ENCODE results near the gene EEF1AKMT2. TPM values are rescaled to one million over a fixed set of nuclear protein-coding genes. Genes with fewer than 3 reads are reported as not detected.

EEF1AKMT2 gene
- total RNA-seq, 1 experiment from 2014 or later = 21.6 TPM

DNA sequence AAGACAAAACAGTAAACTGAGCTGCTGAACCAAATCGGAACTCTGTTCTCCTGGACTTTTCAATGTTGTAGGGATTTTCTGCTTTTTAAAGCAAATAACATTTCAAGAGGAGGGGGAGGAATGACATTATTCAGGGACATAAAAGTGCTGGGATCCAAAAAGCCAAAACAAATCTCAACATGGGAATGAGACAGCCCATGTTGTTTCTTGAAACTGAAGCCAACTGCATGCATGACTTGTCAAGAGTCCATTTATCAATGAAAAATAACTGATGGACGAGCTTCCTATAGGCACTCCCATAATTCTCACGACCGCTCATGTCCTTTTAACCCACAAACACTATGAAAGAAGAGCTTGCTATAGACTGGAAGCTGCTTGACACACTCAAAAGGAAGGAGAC, 75.3 kb downstream of the EEF1AKMT2 start (continued):
- TF ChIP-seq, protein P1, sequence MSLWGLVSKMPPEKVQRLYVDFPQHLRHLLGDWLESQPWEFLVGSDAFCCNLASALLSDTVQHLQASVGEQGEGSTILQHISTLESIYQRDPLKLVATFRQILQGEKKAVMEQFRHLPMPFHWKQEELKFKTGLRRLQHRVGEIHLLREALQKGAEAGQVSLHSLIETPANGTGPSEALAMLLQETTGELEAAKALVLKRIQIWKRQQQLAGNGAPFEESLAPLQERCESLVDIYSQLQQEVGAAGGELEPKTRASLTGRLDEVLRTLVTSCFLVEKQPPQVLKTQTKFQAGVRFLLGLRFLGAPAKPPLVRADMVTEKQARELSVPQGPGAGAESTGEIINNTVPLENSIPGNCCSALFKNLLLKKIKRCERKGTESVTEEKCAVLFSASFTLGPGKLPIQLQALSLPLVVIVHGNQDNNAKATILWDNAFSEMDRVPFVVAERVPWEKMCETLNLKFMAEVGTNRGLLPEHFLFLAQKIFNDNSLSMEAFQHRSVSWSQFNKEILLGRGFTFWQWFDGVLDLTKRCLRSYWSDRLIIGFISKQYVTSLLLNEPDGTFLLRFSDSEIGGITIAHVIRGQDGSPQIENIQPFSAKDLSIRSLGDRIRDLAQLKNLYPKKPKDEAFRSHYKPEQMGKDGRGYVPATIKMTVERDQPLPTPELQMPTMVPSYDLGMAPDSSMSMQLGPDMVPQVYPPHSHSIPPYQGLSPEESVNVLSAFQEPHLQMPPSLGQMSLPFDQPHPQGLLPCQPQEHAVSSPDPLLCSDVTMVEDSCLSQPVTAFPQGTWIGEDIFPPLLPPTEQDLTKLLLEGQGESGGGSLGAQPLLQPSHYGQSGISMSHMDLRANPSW (CRISPR knock-in tag; conservative IDR thresholded peaks at IDR 0.05; ENCODE audit: low read depth) = no peak
- TF ChIP-seq, protein P2, sequence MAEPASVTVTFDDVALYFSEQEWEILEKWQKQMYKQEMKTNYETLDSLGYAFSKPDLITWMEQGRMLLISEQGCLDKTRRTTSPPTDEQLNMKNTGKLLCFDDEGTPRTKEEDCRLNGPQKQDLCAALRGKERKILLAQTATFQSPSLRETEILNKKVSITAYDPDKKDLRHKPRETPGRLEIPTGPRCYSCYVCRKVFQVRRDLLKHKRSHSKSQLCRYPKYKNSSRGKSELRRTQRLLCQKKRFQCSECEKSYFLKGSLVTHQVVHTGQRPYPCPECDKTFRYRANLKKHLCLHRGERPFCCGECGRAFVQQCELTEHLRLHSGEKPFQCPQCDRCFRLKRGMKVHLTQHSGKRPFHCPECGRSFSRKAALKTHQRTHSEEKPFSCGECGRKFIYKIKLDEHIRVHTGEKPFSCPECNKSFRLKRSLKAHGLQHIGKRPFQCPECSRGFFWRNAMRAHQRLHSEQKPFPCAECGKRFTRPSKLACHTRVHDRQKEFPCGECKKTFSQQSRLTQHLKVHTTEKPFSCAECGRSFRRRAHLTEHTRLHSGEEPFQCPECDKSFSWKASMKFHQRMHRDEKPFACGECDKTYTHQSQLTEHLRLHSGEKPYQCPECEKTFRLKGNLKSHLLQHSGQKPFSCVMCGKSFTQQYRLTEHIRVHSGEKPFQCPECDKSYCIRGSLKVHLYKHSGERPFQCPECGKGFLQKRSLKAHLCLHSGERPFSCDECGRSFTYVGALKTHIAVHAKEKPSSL (CRISPR knock-in tag; conservative IDR thresholded peaks at IDR 0.05) = no peak

DNA sequence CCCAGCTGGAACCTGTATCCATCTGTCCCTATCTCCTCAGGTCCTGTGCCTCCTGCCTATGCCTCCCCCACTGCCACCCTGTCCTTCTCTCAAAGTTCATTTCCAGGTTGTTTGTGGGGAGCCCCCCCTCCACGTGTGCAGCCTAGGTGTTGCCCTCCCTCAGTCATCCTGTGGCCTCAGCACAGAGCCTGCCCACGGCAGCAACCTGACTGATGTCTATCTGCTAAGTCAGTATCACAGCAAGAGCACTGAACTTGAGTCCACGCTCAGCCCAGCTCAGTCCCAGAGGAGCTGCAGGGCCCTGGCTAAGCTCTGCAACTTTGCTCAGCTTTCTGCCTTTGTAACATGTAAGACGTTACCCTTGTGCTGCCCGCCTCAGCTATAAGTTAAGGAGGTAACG, 76.2 kb downstream of the EEF1AKMT2 start:
- no peak for TF ChIP-seq ZNF138 (CRISPR knock-in tag; conservative IDR thresholded peaks at IDR 0.05)
- no peak for TF ChIP-seq ZNF263 (CRISPR knock-in tag; IDR thresholded peaks at IDR 0.05; ENCODE audit: low read depth)
- no peak for TF ChIP-seq SMAD4 (CRISPR knock-in tag; IDR thresholded peaks at IDR 0.05)
- TF ChIP-seq, protein P3, sequence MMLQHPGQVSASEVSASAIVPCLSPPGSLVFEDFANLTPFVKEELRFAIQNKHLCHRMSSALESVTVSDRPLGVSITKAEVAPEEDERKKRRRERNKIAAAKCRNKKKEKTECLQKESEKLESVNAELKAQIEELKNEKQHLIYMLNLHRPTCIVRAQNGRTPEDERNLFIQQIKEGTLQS (CRISPR knock-in tag; conservative IDR thresholded peaks at IDR 0.05) = no peak
- TF ChIP-seq, protein P4, sequence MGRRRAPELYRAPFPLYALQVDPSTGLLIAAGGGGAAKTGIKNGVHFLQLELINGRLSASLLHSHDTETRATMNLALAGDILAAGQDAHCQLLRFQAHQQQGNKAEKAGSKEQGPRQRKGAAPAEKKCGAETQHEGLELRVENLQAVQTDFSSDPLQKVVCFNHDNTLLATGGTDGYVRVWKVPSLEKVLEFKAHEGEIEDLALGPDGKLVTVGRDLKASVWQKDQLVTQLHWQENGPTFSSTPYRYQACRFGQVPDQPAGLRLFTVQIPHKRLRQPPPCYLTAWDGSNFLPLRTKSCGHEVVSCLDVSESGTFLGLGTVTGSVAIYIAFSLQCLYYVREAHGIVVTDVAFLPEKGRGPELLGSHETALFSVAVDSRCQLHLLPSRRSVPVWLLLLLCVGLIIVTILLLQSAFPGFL (CRISPR knock-in tag; IDR thresholded peaks at IDR 0.05; ENCODE audit: borderline replicate concordance) = no peak
- TF ChIP-seq HMGA2 (CRISPR knock-in tag; IDR thresholded peaks at IDR 0.05) = no peak
- TF ChIP-seq, protein P5, sequence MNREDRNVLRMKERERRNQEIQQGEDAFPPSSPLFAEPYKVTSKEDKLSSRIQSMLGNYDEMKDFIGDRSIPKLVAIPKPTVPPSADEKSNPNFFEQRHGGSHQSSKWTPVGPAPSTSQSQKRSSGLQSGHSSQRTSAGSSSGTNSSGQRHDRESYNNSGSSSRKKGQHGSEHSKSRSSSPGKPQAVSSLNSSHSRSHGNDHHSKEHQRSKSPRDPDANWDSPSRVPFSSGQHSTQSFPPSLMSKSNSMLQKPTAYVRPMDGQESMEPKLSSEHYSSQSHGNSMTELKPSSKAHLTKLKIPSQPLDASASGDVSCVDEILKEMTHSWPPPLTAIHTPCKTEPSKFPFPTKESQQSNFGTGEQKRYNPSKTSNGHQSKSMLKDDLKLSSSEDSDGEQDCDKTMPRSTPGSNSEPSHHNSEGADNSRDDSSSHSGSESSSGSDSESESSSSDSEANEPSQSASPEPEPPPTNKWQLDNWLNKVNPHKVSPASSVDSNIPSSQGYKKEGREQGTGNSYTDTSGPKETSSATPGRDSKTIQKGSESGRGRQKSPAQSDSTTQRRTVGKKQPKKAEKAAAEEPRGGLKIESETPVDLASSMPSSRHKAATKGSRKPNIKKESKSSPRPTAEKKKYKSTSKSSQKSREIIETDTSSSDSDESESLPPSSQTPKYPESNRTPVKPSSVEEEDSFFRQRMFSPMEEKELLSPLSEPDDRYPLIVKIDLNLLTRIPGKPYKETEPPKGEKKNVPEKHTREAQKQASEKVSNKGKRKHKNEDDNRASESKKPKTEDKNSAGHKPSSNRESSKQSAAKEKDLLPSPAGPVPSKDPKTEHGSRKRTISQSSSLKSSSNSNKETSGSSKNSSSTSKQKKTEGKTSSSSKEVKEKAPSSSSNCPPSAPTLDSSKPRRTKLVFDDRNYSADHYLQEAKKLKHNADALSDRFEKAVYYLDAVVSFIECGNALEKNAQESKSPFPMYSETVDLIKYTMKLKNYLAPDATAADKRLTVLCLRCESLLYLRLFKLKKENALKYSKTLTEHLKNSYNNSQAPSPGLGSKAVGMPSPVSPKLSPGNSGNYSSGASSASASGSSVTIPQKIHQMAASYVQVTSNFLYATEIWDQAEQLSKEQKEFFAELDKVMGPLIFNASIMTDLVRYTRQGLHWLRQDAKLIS (CRISPR knock-in tag; IDR thresholded peaks at IDR 0.05; ENCODE audit: borderline replicate concordance) = no peak
- TF ChIP-seq, protein P6, sequence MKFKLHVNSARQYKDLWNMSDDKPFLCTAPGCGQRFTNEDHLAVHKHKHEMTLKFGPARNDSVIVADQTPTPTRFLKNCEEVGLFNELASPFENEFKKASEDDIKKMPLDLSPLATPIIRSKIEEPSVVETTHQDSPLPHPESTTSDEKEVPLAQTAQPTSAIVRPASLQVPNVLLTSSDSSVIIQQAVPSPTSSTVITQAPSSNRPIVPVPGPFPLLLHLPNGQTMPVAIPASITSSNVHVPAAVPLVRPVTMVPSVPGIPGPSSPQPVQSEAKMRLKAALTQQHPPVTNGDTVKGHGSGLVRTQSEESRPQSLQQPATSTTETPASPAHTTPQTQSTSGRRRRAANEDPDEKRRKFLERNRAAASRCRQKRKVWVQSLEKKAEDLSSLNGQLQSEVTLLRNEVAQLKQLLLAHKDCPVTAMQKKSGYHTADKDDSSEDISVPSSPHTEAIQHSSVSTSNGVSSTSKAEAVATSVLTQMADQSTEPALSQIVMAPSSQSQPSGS (CRISPR knock-in tag; IDR thresholded peaks at IDR 0.05; ENCODE audit: borderline replicate concordance, low read depth) = no peak
- no peak for TF ChIP-seq RELA (CRISPR knock-in tag; IDR thresholded peaks at IDR 0.05; ENCODE audit: borderline replicate concordance)
- no peak for TF ChIP-seq JUN (CRISPR knock-in tag; IDR thresholded peaks at IDR 0.05)
- TF ChIP-seq, protein P7, sequence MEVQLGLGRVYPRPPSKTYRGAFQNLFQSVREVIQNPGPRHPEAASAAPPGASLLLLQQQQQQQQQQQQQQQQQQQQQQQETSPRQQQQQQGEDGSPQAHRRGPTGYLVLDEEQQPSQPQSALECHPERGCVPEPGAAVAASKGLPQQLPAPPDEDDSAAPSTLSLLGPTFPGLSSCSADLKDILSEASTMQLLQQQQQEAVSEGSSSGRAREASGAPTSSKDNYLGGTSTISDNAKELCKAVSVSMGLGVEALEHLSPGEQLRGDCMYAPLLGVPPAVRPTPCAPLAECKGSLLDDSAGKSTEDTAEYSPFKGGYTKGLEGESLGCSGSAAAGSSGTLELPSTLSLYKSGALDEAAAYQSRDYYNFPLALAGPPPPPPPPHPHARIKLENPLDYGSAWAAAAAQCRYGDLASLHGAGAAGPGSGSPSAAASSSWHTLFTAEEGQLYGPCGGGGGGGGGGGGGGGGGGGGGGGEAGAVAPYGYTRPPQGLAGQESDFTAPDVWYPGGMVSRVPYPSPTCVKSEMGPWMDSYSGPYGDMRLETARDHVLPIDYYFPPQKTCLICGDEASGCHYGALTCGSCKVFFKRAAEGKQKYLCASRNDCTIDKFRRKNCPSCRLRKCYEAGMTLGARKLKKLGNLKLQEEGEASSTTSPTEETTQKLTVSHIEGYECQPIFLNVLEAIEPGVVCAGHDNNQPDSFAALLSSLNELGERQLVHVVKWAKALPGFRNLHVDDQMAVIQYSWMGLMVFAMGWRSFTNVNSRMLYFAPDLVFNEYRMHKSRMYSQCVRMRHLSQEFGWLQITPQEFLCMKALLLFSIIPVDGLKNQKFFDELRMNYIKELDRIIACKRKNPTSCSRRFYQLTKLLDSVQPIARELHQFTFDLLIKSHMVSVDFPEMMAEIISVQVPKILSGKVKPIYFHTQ (CRISPR knock-in tag; IDR thresholded peaks at IDR 0.05) = no peak
- TF ChIP-seq, protein P8, sequence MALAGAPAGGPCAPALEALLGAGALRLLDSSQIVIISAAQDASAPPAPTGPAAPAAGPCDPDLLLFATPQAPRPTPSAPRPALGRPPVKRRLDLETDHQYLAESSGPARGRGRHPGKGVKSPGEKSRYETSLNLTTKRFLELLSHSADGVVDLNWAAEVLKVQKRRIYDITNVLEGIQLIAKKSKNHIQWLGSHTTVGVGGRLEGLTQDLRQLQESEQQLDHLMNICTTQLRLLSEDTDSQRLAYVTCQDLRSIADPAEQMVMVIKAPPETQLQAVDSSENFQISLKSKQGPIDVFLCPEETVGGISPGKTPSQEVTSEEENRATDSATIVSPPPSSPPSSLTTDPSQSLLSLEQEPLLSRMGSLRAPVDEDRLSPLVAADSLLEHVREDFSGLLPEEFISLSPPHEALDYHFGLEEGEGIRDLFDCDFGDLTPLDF (CRISPR knock-in tag; IDR thresholded peaks at IDR 0.05) = no peak
- TF ChIP-seq TEAD4 (CRISPR knock-in tag; IDR thresholded peaks at IDR 0.05) = no peak
- Mint-ChIP-seq H3K27ac (no peak overlapping the region), H3K36me3 (no peaks in the 10 kb centered on the region), H3K27me3 (ENCODE audit: low read depth) (no peaks in the 10 kb centered on the region), H3K4me1 (peaks cover 26% of the 10 kb centered on the region), H3K4me3 (no peak overlapping the region), H3K9me3 (no peaks in the 10 kb centered on the region)
- DNase-seq (ENCODE audit: low spot score) (no peak), ATAC-seq (no peak)
- POLR2A ChIA-PET = no interaction called here
- CTCF ChIA-PET = interaction anchor here (1.1 kb wide), 1 partner anchor 26 kb away, joined by 6 read pairs; no protein-coding TSS in a partner anchor

Measured in WTC11 (cell line).